Neural cell (in vitro differentiated cells): ENCODE results near the gene WDR37.

ENCODE experiments used
- CTCF ChIP-seq: fragments of 450-650 bp; IDR thresholded peaks from 2 replicates; pipeline ENCODE4 v1.5.1; 2014; ENCODE audit warnings: antibody characterized with exemption, mild to moderate bottlenecking, moderate library complexity; ENCODE audit not compliant: poor library complexity, severe bottlenecking
- EP300 ChIP-seq: fragments of 450-650 bp; conservative IDR thresholded peaks from 2 replicates; pipeline ENCODE4 v1.6.1; 2014; ENCODE audit warnings: antibody characterized with exemption, mild to moderate bottlenecking, moderate library complexity; ENCODE audit not compliant: poor library complexity, severe bottlenecking
- POLR2AphosphoS5 ChIP-seq: IDR thresholded peaks from 2 replicates; pipeline ENCODE4 v1.6.1; 2012
- RAD21 ChIP-seq: fragments of 450-650 bp; conservative IDR thresholded peaks from 2 replicates; pipeline ENCODE4 v1.6.1; 2014; ENCODE audit warnings: antibody characterized with exemption, mild to moderate bottlenecking, moderate library complexity
- REST ChIP-seq: IDR thresholded peaks from 2 replicates; pipeline ENCODE4 v1.6.1; 2012; ENCODE audit warnings: borderline replicate concordance
- TAF1 ChIP-seq: IDR thresholded peaks from 2 replicates; pipeline ENCODE4 v1.6.1; 2012; ENCODE audit warnings: low read depth

GRCh38 chr10:1068380-1069361 is 12.5 kb downstream of the WDR37 start:
- TF ChIP-seq CTCF, result no peak
- TF ChIP-seq POLR2AphosphoS5, result no peak
- TF ChIP-seq REST, result no peak
- no peak for TF ChIP-seq EP300
- TF ChIP-seq RAD21, result no peak
- TF ChIP-seq TAF1, result no peak
